GM19455 (cell line): ENCODE data around the gene GPC3.
"Not testable (repeated sequence)": the region's sequence is repeated elsewhere in the genome, so short reads cannot be mapped to it uniquely, and the experiment has no call there.

Experiments used
- ATAC-seq: cut with Tn5 transposase; IDR thresholded peaks from one replicate; pipeline ENCODE4 v1.9.1; 2021; ENCODE audit not compliant: unreplicated experiment

The GPC3 gene

GRCh38 chrX:133905305-133905704 lies 80.1 kb downstream of the GPC3 start:
- ATAC-seq: no peak

- ATAC-seq: no peak
Measured at GRCh38 chrX:133897593-133898163, 87.7 kb downstream of the GPC3 start.

- ATAC-seq: no peak
Measured at GRCh38 chrX:133892337-133892736, 93.1 kb downstream of the GPC3 start.

- no peak for ATAC-seq
Measured at GRCh38 chrX:133888984-133889383, 96.4 kb downstream of the GPC3 start.

GRCh38 chrX:133888084-133888483 lies 97.3 kb downstream of the GPC3 start:
- ATAC-seq: not testable (repeated sequence)

- ATAC-seq: no peak
Measured at GRCh38 chrX:133884430-133885394, 100.7 kb downstream of the GPC3 start.

- ATAC-seq: no peak
Measured at GRCh38 chrX:133881893-133882292, 103.5 kb downstream of the GPC3 start.

GRCh38 chrX:133881007-133881406 lies 104.4 kb downstream of the GPC3 start:
- no peak for ATAC-seq

GRCh38 chrX:133880032-133880443 lies 105.4 kb downstream of the GPC3 start:
- no peak for ATAC-seq

GRCh38 chrX:133878710-133879109 lies 106.7 kb downstream of the GPC3 start:
- ATAC-seq: no peak

- ATAC-seq: no peak
Measured at GRCh38 chrX:133876646-133877045, 108.7 kb downstream of the GPC3 start.

GRCh38 chrX:133869270-133869669 lies 116.1 kb downstream of the GPC3 start:
- no peak for ATAC-seq

GRCh38 chrX:133868682-133869081 lies 116.7 kb downstream of the GPC3 start:
- no peak for ATAC-seq

- no peak for ATAC-seq
Measured at GRCh38 chrX:133868250-133868649, 117.1 kb downstream of the GPC3 start.

GRCh38 chrX:133865761-133866471 lies 119.5 kb downstream of the GPC3 start:
- no peak for ATAC-seq

GRCh38 chrX:133864236-133864635 lies 121.2 kb downstream of the GPC3 start:
- no peak for ATAC-seq

GRCh38 chrX:133859860-133860259 lies 125.5 kb downstream of the GPC3 start:
- ATAC-seq: no peak

GRCh38 chrX:133859336-133859735 lies 126.1 kb downstream of the GPC3 start:
- ATAC-seq: no peak

- ATAC-seq: no peak
Measured at GRCh38 chrX:133857640-133858269, 127.6 kb downstream of the GPC3 start.

- no peak for ATAC-seq
Measured at GRCh38 chrX:133856819-133857218, 128.6 kb downstream of the GPC3 start.

GRCh38 chrX:133854290-133854689 lies 131.1 kb downstream of the GPC3 start:
- no peak for ATAC-seq
